ENCODE data around the gene SYT3.

DNA sequence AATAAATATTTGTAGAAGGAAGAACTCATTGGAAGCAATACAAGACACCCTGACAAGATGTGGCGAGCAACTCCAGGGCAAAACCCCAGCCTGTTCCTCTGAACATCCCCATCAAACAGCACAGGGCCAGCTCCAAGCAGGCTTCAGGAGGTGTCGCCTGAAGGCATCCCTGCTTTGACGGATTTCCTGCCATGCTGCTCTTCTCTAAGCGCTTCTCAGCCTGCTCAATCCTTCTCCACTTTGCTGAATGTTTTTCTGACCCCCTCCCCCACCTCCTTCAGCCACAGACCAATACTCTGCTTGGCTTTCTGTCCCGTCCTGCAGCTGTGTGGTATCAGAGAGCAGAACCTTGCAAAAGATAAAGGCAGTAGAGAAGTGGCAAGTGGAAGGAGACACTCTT lies 38.0 kb upstream of the SYT3 start:
- TF ChIP-seq, protein P1, sequence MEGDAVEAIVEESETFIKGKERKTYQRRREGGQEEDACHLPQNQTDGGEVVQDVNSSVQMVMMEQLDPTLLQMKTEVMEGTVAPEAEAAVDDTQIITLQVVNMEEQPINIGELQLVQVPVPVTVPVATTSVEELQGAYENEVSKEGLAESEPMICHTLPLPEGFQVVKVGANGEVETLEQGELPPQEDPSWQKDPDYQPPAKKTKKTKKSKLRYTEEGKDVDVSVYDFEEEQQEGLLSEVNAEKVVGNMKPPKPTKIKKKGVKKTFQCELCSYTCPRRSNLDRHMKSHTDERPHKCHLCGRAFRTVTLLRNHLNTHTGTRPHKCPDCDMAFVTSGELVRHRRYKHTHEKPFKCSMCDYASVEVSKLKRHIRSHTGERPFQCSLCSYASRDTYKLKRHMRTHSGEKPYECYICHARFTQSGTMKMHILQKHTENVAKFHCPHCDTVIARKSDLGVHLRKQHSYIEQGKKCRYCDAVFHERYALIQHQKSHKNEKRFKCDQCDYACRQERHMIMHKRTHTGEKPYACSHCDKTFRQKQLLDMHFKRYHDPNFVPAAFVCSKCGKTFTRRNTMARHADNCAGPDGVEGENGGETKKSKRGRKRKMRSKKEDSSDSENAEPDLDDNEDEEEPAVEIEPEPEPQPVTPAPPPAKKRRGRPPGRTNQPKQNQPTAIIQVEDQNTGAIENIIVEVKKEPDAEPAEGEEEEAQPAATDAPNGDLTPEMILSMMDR (conservative IDR thresholded peaks at IDR 0.05; ENCODE audit: low read length): no peak
- TF ChIP-seq EZH2phosphoT487 (IDR thresholded peaks at IDR 0.05; ENCODE audit: borderline replicate concordance): no peak

Measured in Loucy (cell line).